Measurements from ENCODE around the gene PNPLA6.

The PNPLA6 gene

GRCh38 chr19:7539827-7540425 is 4.4 kb downstream of the PNPLA6 start:
- in situ Hi-C loops (cut with MboI; ENCODE audit: low sequenced_read_pairs, unreplicated experiment), result no loop called here
- DNase-seq (ENCODE audit: low spot score), result no peak
- no peak for TF ChIP-seq CTCF (IDR thresholded peaks at IDR 0.05; ENCODE audit: borderline replicate concordance, control extremely low read depth, extremely low read depth, insufficient read depth, missing control alignments)

- TF ChIP-seq CTCF (IDR thresholded peaks at IDR 0.05; ENCODE audit: borderline replicate concordance, control extremely low read depth, extremely low read depth, insufficient read depth, missing control alignments), result no peak
- in situ Hi-C loops (cut with MboI; ENCODE audit: low sequenced_read_pairs, unreplicated experiment), result no loop called here
- no peak for DNase-seq (ENCODE audit: low spot score)
Measured at GRCh38 chr19:7540761-7541474, 5.4 kb downstream of the PNPLA6 start.

GRCh38 chr19:7541475-7541824 is 5.9 kb downstream of the PNPLA6 start:
- in situ Hi-C loops (cut with MboI; ENCODE audit: low sequenced_read_pairs, unreplicated experiment), result no loop called here
- TF ChIP-seq CTCF (IDR thresholded peaks at IDR 0.05; ENCODE audit: borderline replicate concordance, control extremely low read depth, extremely low read depth, insufficient read depth, missing control alignments), result no peak
- DNase-seq (ENCODE audit: low spot score), result no peak

GRCh38 chr19:7541828-7542443 is 6.4 kb downstream of the PNPLA6 start:
- DNase-seq (ENCODE audit: low spot score), result no peak
- in situ Hi-C loops (cut with MboI; ENCODE audit: low sequenced_read_pairs, unreplicated experiment), result no loop called here
- no peak for TF ChIP-seq CTCF (IDR thresholded peaks at IDR 0.05; ENCODE audit: borderline replicate concordance, control extremely low read depth, extremely low read depth, insufficient read depth, missing control alignments)

GRCh38 chr19:7542556-7543348 is 7.2 kb downstream of the PNPLA6 start:
- TF ChIP-seq CTCF (IDR thresholded peaks at IDR 0.05; ENCODE audit: borderline replicate concordance, control extremely low read depth, extremely low read depth, insufficient read depth, missing control alignments), result no peak
- in situ Hi-C loops (cut with MboI; ENCODE audit: low sequenced_read_pairs, unreplicated experiment), result no loop called here
- DNase-seq (ENCODE audit: low spot score), result no peak

- in situ Hi-C loops (cut with MboI; ENCODE audit: low sequenced_read_pairs, unreplicated experiment), result no loop called here
Measured at GRCh38 chr19:7544626-7545025, 9.1 kb downstream of the PNPLA6 start.

More at GRCh38 chr19:7544626-7545025, 9.1 kb downstream of the PNPLA6 start:
- no peak for TF ChIP-seq CTCF (IDR thresholded peaks at IDR 0.05; ENCODE audit: borderline replicate concordance, control extremely low read depth, extremely low read depth, insufficient read depth, missing control alignments)
- no peak for DNase-seq (ENCODE audit: low spot score)
